HEK293 (cell line): Measurements from ENCODE around the gene OST4.

ENCODE experiments used
- CTCF ChIA-PET: fragments of 350-600 bp; formaldehyde crosslinking; extraction: SDS; loops from one replicate; lab custom pipeline; 2021; ENCODE audit warnings: antibody characterized with exemption; lab: Yijun Ruan, JAX
- POLR2A ChIA-PET: fragments of 300-600 bp; formaldehyde crosslinking; extraction: SDS; loops from one replicate; lab custom pipeline; 2020; ENCODE audit warnings: antibody characterized with exemption, inconsistent platforms; lab: Yijun Ruan, JAX
- H3K27ac ChIP-seq: fragments of 200-500 bp; sonication (Bioruptor generic); 2 replicates; pipeline ENCODE4 v1.5.1; 2014; ENCODE audit warnings: low read depth, low read length, control low read depth, inconsistent platforms; ENCODE audit errors: extremely low read depth
- H3K36me3 ChIP-seq, 2 experiments: fragments of 200-500 bp in 1 of 2; sonication (Bioruptor generic) in 1 of 2; 1 replicate in 1 of 2; 2 replicates in 1 of 2; pipeline ENCODE4 v1.5.1; 2014 to 2017; ENCODE audit warnings: inconsistent platforms in 2 of 2, low read length in 2 of 2; ENCODE audit not compliant: control insufficient read depth in 2 of 2, insufficient read depth in 1 of 2
- H3K4me1 ChIP-seq: fragments of 200-500 bp; sonication (Bioruptor generic); 2 replicates; pipeline ENCODE4 v1.5.1; 2014; ENCODE audit warnings: mild to moderate bottlenecking, low read length, inconsistent platforms; ENCODE audit not compliant: control insufficient read depth, insufficient read depth
- H3K4me3 ChIP-seq: 2 replicates; pipeline ENCODE4 v1.5.1; 2011; ENCODE audit warnings: low read depth, mild to moderate bottlenecking, control low read depth, low read length, moderate library complexity
- H3K9me3 ChIP-seq: fragments of 200-500 bp; sonication (Bioruptor generic); 2 replicates; pipeline ENCODE4 v1.5.1; 2014; ENCODE audit warnings: low read depth, low read length, inconsistent platforms; ENCODE audit not compliant: control insufficient read depth, insufficient read depth
- GLI2 ChIP-seq: fragments of 450-650 bp; formaldehyde crosslinking; IDR thresholded peaks from 2 replicates; pipeline ENCODE4; 2017; ENCODE audit warnings: missing biosample characterization, missing genetic modification characterization, low read depth, borderline replicate concordance
- HOXC10 ChIP-seq: sonication (generic); formaldehyde crosslinking; IDR thresholded peaks from 2 replicates; pipeline ENCODE4 v1.8.1; 2023; ENCODE audit warnings: mild to moderate bottlenecking, missing genetic modification reagents
- ZBTB21 ChIP-seq: fragments of 450-650 bp; formaldehyde crosslinking; IDR thresholded peaks from 2 replicates; pipeline ENCODE4 v1.5.1; 2017; ENCODE audit warnings: missing biosample characterization, missing genetic modification characterization
- ZFP41 ChIP-seq: fragments of 450-650 bp; formaldehyde crosslinking; IDR thresholded peaks from 2 replicates; pipeline ENCODE4 v1.5.1; 2016; ENCODE audit warnings: missing biosample characterization, missing genetic modification characterization, borderline replicate concordance
- ZNF114 ChIP-seq: fragments of 450-650 bp; formaldehyde crosslinking; IDR thresholded peaks from 2 replicates; pipeline ENCODE4 v1.5.0; 2017; ENCODE audit warnings: missing biosample characterization, missing genetic modification characterization
- ZNF16 ChIP-seq: fragments of 450-650 bp; formaldehyde crosslinking; IDR thresholded peaks from 2 replicates; pipeline ENCODE4 v1.5.1; 2016; ENCODE audit warnings: low read depth, missing biosample characterization, missing genetic modification characterization
- ZNF302 ChIP-seq: fragments of 450-650 bp; formaldehyde crosslinking; IDR thresholded peaks from 2 replicates; pipeline ENCODE4 v1.5.1; 2016; ENCODE audit warnings: missing biosample characterization, missing genetic modification characterization, low read depth
- ZNF544 ChIP-seq: fragments of 450-650 bp; formaldehyde crosslinking; IDR thresholded peaks from 2 replicates; pipeline ENCODE4 v1.5.0; 2017; ENCODE audit warnings: missing biosample characterization, missing genetic modification characterization
- ZNF585B ChIP-seq: fragments of 450-650 bp; formaldehyde crosslinking; IDR thresholded peaks from 2 replicates; pipeline ENCODE4 v1.5.1; 2016; ENCODE audit warnings: missing biosample characterization, missing genetic modification characterization
- ZNF670 ChIP-seq: fragments of 450-650 bp; formaldehyde crosslinking; IDR thresholded peaks from 2 replicates; pipeline ENCODE4 v1.5.1; 2016; ENCODE audit warnings: missing biosample characterization, missing genetic modification characterization, low read depth
- ZNF76 ChIP-seq: fragments of 450-650 bp; formaldehyde crosslinking; IDR thresholded peaks from 2 replicates; pipeline ENCODE4; 2016; ENCODE audit warnings: low read depth, missing biosample characterization, missing genetic modification characterization, borderline replicate concordance
- TF ChIP-seq, protein P1 (sequence below): fragments of 450-650 bp; formaldehyde crosslinking; IDR thresholded peaks from 2 replicates; pipeline ENCODE4 v1.5.1; 2016; ENCODE audit warnings: missing biosample characterization, missing genetic modification characterization
- TF ChIP-seq, protein P2 (sequence below): fragments of 450-650 bp; formaldehyde crosslinking; IDR thresholded peaks from 2 replicates; pipeline ENCODE4 v1.5.1; 2016; ENCODE audit warnings: missing biosample characterization, missing genetic modification characterization, low read depth

OST4 gene

DNA sequence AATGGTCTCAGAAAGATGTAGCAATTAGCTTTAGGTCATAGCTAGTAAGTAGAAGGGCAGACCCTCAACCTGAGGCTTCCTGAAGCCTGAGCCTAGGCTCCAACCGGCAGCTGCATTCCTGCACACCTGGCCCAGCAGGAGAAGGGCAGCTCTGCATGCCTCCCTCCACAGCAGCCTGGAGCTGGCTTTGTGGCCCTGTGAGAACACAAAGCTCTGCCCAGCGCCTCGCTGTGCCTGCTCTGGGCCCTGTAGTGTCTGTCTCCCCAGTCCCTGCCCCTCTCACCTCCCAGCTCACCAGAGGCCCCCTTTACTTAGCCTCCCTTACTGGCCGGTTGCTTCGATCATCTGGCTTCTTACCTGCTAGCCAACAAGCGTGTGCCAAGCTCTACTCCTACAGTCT, 32.0 kb downstream of the OST4 start:
- ChIA-PET CTCF (interaction anchor here (0.6 to 0.9 kb wide), 2 partner anchors 77 to 80 kb away, joined by 3 read pairs; no protein-coding TSS in a partner anchor), POLR2A (interaction anchor here (1.5 to 1.8 kb wide), 2 partner anchors 11 to 32 kb away, joined by 6 to 8 read pairs; partner anchors contain the start of gene OST4)
- Histone ChIP-seq H3K9me3 (no peaks in the 10 kb centered on the region), H3K4me1 (peaks cover 16% of the 10 kb centered on the region), H3K27ac (no peak overlapping the region), H3K4me3 (no peak overlapping the region), H3K36me3 (peaks cover 3 to 86% of the 10 kb centered on the region in 2 experiments)
- TF ChIP-seq, protein P1, sequence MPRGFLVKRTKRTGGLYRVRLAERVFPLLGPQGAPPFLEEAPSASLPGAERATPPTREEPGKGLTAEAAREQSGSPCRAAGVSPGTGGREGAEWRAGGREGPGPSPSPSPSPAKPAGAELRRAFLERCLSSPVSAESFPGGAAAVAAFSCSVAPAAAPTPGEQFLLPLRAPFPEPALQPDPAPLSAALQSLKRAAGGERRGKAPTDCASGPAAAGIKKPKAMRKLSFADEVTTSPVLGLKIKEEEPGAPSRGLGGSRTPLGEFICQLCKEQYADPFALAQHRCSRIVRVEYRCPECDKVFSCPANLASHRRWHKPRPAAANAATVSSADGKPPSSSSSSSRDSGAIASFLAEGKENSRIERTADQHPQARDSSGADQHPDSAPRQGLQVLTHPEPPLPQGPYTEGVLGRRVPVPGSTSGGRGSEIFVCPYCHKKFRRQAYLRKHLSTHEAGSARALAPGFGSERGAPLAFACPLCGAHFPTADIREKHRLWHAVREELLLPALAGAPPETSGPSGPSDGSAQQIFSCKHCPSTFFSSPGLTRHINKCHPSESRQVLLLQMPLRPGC (tag by site-specific recombination), result no peak
- TF ChIP-seq ZNF670 (tag by site-specific recombination), result no peak
- no peak for TF ChIP-seq ZNF544 (tag by site-specific recombination)
- no peak for TF ChIP-seq ZNF16 (tag by site-specific recombination)
- TF ChIP-seq HOXC10 (CRISPR knock-in tag), result no peak
- no peak for TF ChIP-seq GLI2 (tag by site-specific recombination)

DNA sequence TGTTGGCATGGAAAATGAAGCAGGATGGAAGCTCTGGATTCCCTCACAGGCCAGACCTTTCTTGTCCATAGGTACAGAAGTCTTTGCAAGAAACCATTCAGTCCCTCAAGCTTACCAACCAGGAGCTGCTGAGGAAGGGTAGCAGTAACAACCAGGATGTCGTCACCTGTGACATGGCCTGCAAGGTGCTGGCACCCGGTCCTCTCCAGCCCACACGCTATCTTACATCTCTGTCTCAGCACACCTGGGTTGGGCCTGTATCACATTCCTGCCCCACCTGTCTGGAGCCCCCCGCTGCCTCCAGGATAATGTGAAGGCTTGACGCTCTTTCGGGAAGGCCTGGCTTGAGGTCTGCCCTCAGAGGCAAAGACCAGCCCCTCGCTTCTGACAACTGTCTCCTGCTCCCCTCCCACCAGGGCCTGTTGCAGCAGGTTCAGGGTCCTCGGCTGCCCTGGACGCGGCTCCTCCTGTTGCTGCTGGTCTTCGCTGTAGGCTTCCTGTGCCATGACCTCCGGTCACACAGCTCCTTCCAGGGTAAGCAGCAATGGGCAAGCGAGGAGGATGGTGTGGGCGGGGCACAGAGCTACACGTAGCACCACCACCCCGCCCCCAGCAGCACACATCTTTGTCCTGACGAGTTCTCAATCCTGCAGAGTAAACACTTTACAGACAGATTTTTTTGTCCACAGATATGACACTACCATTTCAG, 32.7 kb downstream of the OST4 start:
- H3K27ac ChIP-seq, result no peak overlapping the region
- no peaks in the 10 kb centered on the region for H3K9me3 ChIP-seq
- ChIA-PET CTCF (interaction anchor here (0.9 kb wide), 2 partner anchors 8 to 77 kb away, joined by 3 read pairs; no protein-coding TSS in a partner anchor), POLR2A (interaction anchor here (1.0 to 1.8 kb wide), 3 partner anchors 12 to 274 kb away, joined by 3 to 8 read pairs (median 6); partner anchors contain the start of gene OST4)
- peaks cover 20% of the 10 kb centered on the region for H3K4me1 ChIP-seq
- H3K4me3 ChIP-seq, result no peak overlapping the region
- H3K36me3 ChIP-seq, result peaks cover 3 to 91% of the 10 kb centered on the region in 2 experiments
- TF ChIP-seq ZNF76 (no peak), ZNF585B (tag by site-specific recombination) (no peak)
- TF ChIP-seq, protein P2, sequence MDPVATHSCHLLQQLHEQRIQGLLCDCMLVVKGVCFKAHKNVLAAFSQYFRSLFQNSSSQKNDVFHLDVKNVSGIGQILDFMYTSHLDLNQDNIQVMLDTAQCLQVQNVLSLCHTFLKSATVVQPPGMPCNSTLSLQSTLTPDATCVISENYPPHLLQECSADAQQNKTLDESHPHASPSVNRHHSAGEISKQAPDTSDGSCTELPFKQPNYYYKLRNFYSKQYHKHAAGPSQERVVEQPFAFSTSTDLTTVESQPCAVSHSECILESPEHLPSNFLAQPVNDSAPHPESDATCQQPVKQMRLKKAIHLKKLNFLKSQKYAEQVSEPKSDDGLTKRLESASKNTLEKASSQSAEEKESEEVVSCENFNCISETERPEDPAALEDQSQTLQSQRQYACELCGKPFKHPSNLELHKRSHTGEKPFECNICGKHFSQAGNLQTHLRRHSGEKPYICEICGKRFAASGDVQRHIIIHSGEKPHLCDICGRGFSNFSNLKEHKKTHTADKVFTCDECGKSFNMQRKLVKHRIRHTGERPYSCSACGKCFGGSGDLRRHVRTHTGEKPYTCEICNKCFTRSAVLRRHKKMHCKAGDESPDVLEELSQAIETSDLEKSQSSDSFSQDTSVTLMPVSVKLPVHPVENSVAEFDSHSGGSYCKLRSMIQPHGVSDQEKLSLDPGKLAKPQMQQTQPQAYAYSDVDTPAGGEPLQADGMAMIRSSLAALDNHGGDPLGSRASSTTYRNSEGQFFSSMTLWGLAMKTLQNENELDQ (tag by site-specific recombination), result no peak

DNA sequence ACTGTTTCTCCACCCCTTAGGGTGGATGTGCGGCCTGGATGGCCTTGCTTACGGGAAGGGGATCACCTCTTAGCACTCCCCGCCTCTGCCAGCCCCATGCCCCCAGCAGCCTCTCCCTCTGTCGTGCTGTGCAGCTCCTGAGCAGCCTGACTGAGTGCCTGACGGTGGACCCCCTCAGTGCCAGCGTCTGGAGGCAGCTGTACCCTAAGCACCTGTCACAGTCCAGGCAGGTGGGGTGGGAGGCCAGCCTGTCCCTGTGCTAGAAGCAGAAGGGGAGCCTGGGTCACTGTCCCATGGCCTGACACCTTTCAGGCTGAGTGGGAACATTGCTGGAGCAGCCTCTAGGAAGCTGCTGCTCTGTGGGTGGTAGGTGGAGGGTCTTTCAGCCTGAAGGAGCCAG, 33.4 kb downstream of the OST4 start:
- H3K4me1 ChIP-seq, result peaks cover 22% of the 10 kb centered on the region
- ChIA-PET POLR2A (interaction anchor here (1.0 to 2.0 kb wide), 3 partner anchors 12 to 273 kb away, joined by 3 to 11 read pairs (median 6); partner anchors contain the start of genes AGBL5 and OST4), CTCF (interaction anchor here (0.9 kb wide), 1 partner anchor 8 kb away, joined by 3 read pairs; no protein-coding TSS in a partner anchor)
- H3K4me3 ChIP-seq, result no peak overlapping the region
- TF ChIP-seq ZFP41 (tag by site-specific recombination), result no peak
- no peak for TF ChIP-seq ZBTB21 (tag by site-specific recombination)
- TF ChIP-seq ZNF302 (tag by site-specific recombination), result no peak
- no peak for TF ChIP-seq ZNF114 (tag by site-specific recombination)
- H3K36me3 ChIP-seq, result peaks cover 3 to 87% of the 10 kb centered on the region in 2 experiments
- no peaks in the 10 kb centered on the region for H3K9me3 ChIP-seq
- no peak overlapping the region for H3K27ac ChIP-seq
